SK-MEL-5 (cell line): ENCODE data around the gene AUNIP. TPM values are rescaled to one million over a fixed set of nuclear protein-coding genes. Genes with fewer than 3 reads are reported as not detected.
"Not testable (repeated sequence)": the region's sequence is repeated elsewhere in the genome, so short reads cannot be mapped to it uniquely, and the experiment has no call there.

Experiments
- DNase-seq: peaks from one replicate; pipeline ENCODE4 v3.0.0-alpha.2; 2016; ENCODE audit warnings: low read depth, low spot score
- in situ Hi-C: cut with HindIII; loops from 2 replicates; pipeline ENCODE4 v1.10.0; 2016; ENCODE audit warnings: low sequenced_read_pairs, high pct_unique_total_duplicates, low pct_unique_long_range_greater_than_20kb
- total RNA-seq: library from RNA; depleted of rRNA; stranded (reverse); fragments of >200 nt; shearing (Covaris generic); gene quantifications from 2 replicates; pipeline ENCODE4 v1.2.3, GENCODE V29; 2014

AUNIP gene
- total RNA-seq, 1 experiment from 2014 or later = 7.0 TPM

GRCh38 chr1:25845664-25846063, 13.6 kb downstream of the AUNIP start:
- in situ Hi-C loops = no loop called here
- DNase-seq = no peak

GRCh38 chr1:25844536-25845337, 14.5 kb downstream of the AUNIP start:
- no peak for DNase-seq
- in situ Hi-C loops = no loop called here

GRCh38 chr1:25843483-25843882, 15.8 kb downstream of the AUNIP start:
- in situ Hi-C loops = no loop called here
- no peak for DNase-seq

- in situ Hi-C loops = not testable (repeated sequence)
These were observed 19.4 kb downstream of the AUNIP start for GRCh38 chr1:25839808-25840207.

GRCh38 chr1:25837262-25837875, 21.9 kb downstream of the AUNIP start:
- DNase-seq = peak; percentile 27
- in situ Hi-C loops = no loop called here

More at GRCh38 chr1:25839808-25840207, 19.4 kb downstream of the AUNIP start:
- DNase-seq = not testable (repeated sequence)

- in situ Hi-C loops = no loop called here
- DNase-seq = no peak
These were observed 22.6 kb downstream of the AUNIP start for GRCh38 chr1:25836695-25837094.

- in situ Hi-C loops = no loop called here
- no peak for DNase-seq
These were observed 24.4 kb downstream of the AUNIP start for GRCh38 chr1:25834894-25835293.

- no peak for DNase-seq
- in situ Hi-C loops = no loop called here
These were observed 26.1 kb downstream of the AUNIP start for GRCh38 chr1:25833158-25833557.

- in situ Hi-C loops = no loop called here
- no peak for DNase-seq
These were observed 26.8 kb downstream of the AUNIP start for GRCh38 chr1:25832336-25833037.

GRCh38 chr1:25831569-25832196, 27.6 kb downstream of the AUNIP start:
- in situ Hi-C loops = no loop called here
- DNase-seq = no peak

- in situ Hi-C loops = no loop called here
These were observed 30.2 kb downstream of the AUNIP start for GRCh38 chr1:25829046-25829445.

GRCh38 chr1:25828491-25828890, 30.8 kb downstream of the AUNIP start:
- DNase-seq = no peak
- in situ Hi-C loops = no loop called here

More at GRCh38 chr1:25829046-25829445, 30.2 kb downstream of the AUNIP start:
- no peak for DNase-seq

- no peak for DNase-seq
- in situ Hi-C loops = no loop called here
These were observed 32.7 kb downstream of the AUNIP start for GRCh38 chr1:25826571-25826970.

- peak; percentile 79 for DNase-seq
- in situ Hi-C loops = no loop called here
These were observed 33.7 kb downstream of the AUNIP start for GRCh38 chr1:25825605-25826004.

- in situ Hi-C loops = no loop called here
- DNase-seq = no peak
These were observed 37.6 kb downstream of the AUNIP start for GRCh38 chr1:25821630-25822091.

- no peak for DNase-seq
- in situ Hi-C loops = no loop called here
These were observed 38.2 kb downstream of the AUNIP start for GRCh38 chr1:25821112-25821476.

GRCh38 chr1:25820247-25821111, 38.8 kb downstream of the AUNIP start:
- in situ Hi-C loops = no loop called here
- peak; percentile 37 for DNase-seq
